Ishikawa (cell line): ENCODE measurements around the gene SNAI3.

Experiments used
- CEBPB ChIP-seq: IDR thresholded peaks from 2 replicates; pipeline ENCODE4 v1.6.1; 2012
- CREB1 ChIP-seq: IDR thresholded peaks from 2 replicates; pipeline ENCODE4 v1.6.1; 2012; ENCODE audit warnings: low read depth
- EGR1 ChIP-seq: IDR thresholded peaks from 2 replicates; pipeline ENCODE4 v1.6.1; 2012
- EP300 ChIP-seq: IDR thresholded peaks from 2 replicates; pipeline ENCODE4 v1.6.1; 2012; ENCODE audit warnings: borderline replicate concordance
- FOXM1 ChIP-seq: IDR thresholded peaks from 2 replicates; pipeline ENCODE4 v1.6.1; 2012; ENCODE audit warnings: low read depth, borderline replicate concordance
- RAD21 ChIP-seq: IDR thresholded peaks from 2 replicates; pipeline ENCODE4 v1.6.1; 2012; ENCODE audit warnings: low read depth
- TAF1 ChIP-seq: IDR thresholded peaks from 2 replicates; pipeline ENCODE4 v1.6.1; 2012; ENCODE audit warnings: low read depth, mild to moderate bottlenecking
- TCF12 ChIP-seq: IDR thresholded peaks from 2 replicates; pipeline ENCODE4 v1.6.1; 2012; ENCODE audit warnings: low read depth
- TF ChIP-seq, protein P1 (sequence below): IDR thresholded peaks from 2 replicates; pipeline ENCODE4 v1.6.1; 2012
- TF ChIP-seq, protein P2 (sequence below): IDR thresholded peaks from 2 replicates; pipeline ENCODE4 v1.6.1; 2012; ENCODE audit warnings: low read depth, mild to moderate bottlenecking
- TF ChIP-seq, protein P3 (sequence below): IDR thresholded peaks from 2 replicates; pipeline ENCODE4 v1.6.1; 2012

DNA sequence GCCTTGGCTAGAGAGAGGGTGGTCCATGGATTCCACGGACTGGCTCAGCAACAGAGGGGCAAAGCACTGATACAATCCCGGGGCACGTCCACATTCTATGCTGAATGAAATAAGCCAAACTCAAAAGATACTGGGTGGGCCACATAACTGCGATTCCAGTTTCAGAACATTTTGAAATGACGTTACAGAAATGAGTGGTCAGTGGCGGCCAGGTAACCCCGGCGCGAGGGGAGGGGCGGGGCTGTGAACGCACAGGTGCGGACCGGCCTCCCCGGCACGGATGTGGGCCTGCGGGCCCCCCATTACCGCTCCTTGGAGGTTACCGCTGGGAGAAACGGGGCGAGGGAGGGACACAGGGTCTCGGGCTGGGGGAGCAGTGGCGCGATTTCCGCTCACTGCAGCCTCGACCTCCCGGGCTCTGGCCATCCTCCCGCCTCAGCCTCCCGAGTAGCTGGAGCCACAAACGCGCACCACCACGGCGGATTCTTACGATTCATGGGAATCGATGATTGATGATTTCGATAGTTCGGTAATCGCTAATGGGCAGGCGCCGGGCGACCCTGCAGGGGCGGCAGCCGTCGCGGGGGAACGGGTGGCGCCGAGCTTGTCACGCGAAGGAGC lies 24.0 kb downstream of the SNAI3 start:
- TF ChIP-seq, protein P1, sequence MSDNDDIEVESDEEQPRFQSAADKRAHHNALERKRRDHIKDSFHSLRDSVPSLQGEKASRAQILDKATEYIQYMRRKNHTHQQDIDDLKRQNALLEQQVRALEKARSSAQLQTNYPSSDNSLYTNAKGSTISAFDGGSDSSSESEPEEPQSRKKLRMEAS: no peak
- no peak for TF ChIP-seq CEBPB
- TF ChIP-seq EGR1: no peak
- no peak for TF ChIP-seq EP300
- TF ChIP-seq, protein P2, sequence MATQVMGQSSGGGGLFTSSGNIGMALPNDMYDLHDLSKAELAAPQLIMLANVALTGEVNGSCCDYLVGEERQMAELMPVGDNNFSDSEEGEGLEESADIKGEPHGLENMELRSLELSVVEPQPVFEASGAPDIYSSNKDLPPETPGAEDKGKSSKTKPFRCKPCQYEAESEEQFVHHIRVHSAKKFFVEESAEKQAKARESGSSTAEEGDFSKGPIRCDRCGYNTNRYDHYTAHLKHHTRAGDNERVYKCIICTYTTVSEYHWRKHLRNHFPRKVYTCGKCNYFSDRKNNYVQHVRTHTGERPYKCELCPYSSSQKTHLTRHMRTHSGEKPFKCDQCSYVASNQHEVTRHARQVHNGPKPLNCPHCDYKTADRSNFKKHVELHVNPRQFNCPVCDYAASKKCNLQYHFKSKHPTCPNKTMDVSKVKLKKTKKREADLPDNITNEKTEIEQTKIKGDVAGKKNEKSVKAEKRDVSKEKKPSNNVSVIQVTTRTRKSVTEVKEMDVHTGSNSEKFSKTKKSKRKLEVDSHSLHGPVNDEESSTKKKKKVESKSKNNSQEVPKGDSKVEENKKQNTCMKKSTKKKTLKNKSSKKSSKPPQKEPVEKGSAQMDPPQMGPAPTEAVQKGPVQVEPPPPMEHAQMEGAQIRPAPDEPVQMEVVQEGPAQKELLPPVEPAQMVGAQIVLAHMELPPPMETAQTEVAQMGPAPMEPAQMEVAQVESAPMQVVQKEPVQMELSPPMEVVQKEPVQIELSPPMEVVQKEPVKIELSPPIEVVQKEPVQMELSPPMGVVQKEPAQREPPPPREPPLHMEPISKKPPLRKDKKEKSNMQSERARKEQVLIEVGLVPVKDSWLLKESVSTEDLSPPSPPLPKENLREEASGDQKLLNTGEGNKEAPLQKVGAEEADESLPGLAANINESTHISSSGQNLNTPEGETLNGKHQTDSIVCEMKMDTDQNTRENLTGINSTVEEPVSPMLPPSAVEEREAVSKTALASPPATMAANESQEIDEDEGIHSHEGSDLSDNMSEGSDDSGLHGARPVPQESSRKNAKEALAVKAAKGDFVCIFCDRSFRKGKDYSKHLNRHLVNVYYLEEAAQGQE: no peak
- TF ChIP-seq TCF12: no peak
- no peak for TF ChIP-seq TAF1
- TF ChIP-seq CREB1: no peak
- no peak for TF ChIP-seq FOXM1
- TF ChIP-seq RAD21: no peak
- TF ChIP-seq, protein P3, sequence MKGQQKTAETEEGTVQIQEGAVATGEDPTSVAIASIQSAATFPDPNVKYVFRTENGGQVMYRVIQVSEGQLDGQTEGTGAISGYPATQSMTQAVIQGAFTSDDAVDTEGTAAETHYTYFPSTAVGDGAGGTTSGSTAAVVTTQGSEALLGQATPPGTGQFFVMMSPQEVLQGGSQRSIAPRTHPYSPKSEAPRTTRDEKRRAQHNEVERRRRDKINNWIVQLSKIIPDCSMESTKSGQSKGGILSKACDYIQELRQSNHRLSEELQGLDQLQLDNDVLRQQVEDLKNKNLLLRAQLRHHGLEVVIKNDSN: no peak
